NT2/D1 (cell line): ENCODE data around the gene DEF6.

Experiments
- SUZ12 ChIP-seq: IDR thresholded peaks from 2 replicates; pipeline ENCODE4 v1.6.1; 2011; ENCODE audit not compliant: insufficient read length, insufficient read depth; ENCODE audit errors: extremely low read depth
- YY1 ChIP-seq: IDR thresholded peaks from 2 replicates; pipeline ENCODE4 v1.6.1; 2011; ENCODE audit not compliant: insufficient read length, insufficient read depth

DNA sequence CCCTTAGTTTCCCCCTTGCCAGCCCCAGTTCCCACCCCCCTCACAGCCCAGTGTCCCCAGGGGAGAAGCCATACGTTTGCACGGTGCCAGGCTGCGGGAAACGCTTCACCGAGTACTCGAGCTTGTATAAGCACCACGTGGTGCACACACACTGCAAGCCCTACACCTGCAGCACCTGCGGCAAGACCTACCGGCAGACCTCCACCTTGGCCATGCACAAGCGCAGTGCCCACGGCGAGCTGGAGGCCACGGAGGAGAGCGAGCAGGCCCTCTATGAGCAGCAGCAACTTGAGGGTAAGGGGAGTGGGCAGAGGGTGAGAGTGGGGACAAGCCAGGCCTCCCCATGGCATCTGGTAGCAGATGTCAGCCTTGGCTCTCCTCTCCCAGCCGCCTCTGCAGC, 5.1 kb upstream of the DEF6 start:
- TF ChIP-seq YY1 (no peak), SUZ12 (no peak)
